ENCODE measurements around the gene SLC38A10. TPM values are rescaled to one million over a fixed set of nuclear protein-coding genes. Genes with fewer than 3 reads are reported as not detected.

Gene SLC38A10
- polyA plus RNA-seq, 1 of the 3 experiments (the other 2 are of a cell fraction): 82.2 TPM

DNA sequence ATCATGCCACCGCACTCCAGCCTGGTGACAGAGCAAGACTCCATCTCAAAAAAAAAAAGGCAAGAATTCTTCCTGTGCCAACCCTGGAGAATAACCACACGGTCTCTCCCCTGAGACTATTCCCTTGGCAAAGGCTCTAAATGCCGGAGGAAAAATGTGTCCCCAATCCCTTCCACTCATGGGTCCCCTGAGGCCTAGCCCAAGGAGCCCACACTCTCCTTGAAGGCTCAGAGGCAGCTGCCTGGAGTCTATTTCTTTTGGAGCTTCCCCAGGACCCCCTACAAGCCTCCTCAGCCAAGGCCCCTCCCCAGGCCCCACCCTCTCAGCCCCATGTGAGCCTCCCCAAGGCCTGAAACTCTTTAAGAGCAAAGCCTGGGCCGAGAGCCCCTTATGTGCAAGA is 88.9 kb downstream of the SLC38A10 start:
- Histone ChIP-seq H3K27ac (ENCODE audit: low read depth in 2 of 2, low read length in 1 of 2) (no peak overlapping the region), H3K4me1 (ENCODE audit: control insufficient read depth in 1 of 2, insufficient read depth in 2 of 2, low read depth in 1 of 2, low read length in 1 of 2) (peaks cover 0 to under 1% of the 10 kb centered on the region in 2 experiments; a peak in 1 of 4 replicates), H3K9ac (no peak overlapping the region), H3K9me3 (no peaks in the 10 kb centered on the region), H2AFZ (ENCODE audit: low read depth) (no peak overlapping the region), H4K20me1 (ENCODE audit: insufficient read depth) (no peaks in the 10 kb centered on the region), H3K27me3 (ENCODE audit: insufficient read depth) (no peaks in the 10 kb centered on the region), H3K79me2 (ENCODE audit: insufficient read depth) (no peaks in the 10 kb centered on the region), H3K36me3 (replicated peaks in 1 of 2; ENCODE audit: control insufficient read depth in 1 of 2, insufficient read depth in 2 of 2, low read length in 1 of 2) (peaks cover 3 to 5% of the 10 kb centered on the region in 2 experiments), H3F3A (replicated peaks; ENCODE audit: insufficient read depth) (no peaks in the 10 kb centered on the region), H3K4me3 (ENCODE audit: low read depth in 2 of 2, low read length in 1 of 2) (no peak overlapping the region), H3K4me2 (no peak overlapping the region), H3K9me2 (no peaks in the 10 kb centered on the region)
- TF ChIP-seq, protein P1, sequence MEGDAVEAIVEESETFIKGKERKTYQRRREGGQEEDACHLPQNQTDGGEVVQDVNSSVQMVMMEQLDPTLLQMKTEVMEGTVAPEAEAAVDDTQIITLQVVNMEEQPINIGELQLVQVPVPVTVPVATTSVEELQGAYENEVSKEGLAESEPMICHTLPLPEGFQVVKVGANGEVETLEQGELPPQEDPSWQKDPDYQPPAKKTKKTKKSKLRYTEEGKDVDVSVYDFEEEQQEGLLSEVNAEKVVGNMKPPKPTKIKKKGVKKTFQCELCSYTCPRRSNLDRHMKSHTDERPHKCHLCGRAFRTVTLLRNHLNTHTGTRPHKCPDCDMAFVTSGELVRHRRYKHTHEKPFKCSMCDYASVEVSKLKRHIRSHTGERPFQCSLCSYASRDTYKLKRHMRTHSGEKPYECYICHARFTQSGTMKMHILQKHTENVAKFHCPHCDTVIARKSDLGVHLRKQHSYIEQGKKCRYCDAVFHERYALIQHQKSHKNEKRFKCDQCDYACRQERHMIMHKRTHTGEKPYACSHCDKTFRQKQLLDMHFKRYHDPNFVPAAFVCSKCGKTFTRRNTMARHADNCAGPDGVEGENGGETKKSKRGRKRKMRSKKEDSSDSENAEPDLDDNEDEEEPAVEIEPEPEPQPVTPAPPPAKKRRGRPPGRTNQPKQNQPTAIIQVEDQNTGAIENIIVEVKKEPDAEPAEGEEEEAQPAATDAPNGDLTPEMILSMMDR (IDR thresholded peaks at IDR 0.05): no peak
- no peak for TF ChIP-seq TCF12 (IDR thresholded peaks at IDR 0.05)
- TF ChIP-seq MXI1 (IDR thresholded peaks at IDR 0.05; ENCODE audit: low read depth, low read length): no peak
- TF ChIP-seq RFX5 (IDR thresholded peaks at IDR 0.05; ENCODE audit: low read length): no peak
- TF ChIP-seq GABPA (IDR thresholded peaks at IDR 0.05; ENCODE audit: low read depth): no peak
- TF ChIP-seq FOXM1 (IDR thresholded peaks at IDR 0.05; ENCODE audit: low read depth): no peak
- TF ChIP-seq ZBTB33 (IDR thresholded peaks at IDR 0.05; ENCODE audit: borderline replicate concordance, low read depth): no peak
- no peak for TF ChIP-seq NRF1 (IDR thresholded peaks at IDR 0.05; ENCODE audit: low read depth, low read length)
- no peak for TF ChIP-seq TAF1 (IDR thresholded peaks at IDR 0.05; ENCODE audit: borderline replicate concordance, low read depth, low read length)
- TF ChIP-seq, protein P2, sequence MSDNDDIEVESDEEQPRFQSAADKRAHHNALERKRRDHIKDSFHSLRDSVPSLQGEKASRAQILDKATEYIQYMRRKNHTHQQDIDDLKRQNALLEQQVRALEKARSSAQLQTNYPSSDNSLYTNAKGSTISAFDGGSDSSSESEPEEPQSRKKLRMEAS (IDR thresholded peaks at IDR 0.05; ENCODE audit: low read depth): no peak
- TF ChIP-seq, protein P3, sequence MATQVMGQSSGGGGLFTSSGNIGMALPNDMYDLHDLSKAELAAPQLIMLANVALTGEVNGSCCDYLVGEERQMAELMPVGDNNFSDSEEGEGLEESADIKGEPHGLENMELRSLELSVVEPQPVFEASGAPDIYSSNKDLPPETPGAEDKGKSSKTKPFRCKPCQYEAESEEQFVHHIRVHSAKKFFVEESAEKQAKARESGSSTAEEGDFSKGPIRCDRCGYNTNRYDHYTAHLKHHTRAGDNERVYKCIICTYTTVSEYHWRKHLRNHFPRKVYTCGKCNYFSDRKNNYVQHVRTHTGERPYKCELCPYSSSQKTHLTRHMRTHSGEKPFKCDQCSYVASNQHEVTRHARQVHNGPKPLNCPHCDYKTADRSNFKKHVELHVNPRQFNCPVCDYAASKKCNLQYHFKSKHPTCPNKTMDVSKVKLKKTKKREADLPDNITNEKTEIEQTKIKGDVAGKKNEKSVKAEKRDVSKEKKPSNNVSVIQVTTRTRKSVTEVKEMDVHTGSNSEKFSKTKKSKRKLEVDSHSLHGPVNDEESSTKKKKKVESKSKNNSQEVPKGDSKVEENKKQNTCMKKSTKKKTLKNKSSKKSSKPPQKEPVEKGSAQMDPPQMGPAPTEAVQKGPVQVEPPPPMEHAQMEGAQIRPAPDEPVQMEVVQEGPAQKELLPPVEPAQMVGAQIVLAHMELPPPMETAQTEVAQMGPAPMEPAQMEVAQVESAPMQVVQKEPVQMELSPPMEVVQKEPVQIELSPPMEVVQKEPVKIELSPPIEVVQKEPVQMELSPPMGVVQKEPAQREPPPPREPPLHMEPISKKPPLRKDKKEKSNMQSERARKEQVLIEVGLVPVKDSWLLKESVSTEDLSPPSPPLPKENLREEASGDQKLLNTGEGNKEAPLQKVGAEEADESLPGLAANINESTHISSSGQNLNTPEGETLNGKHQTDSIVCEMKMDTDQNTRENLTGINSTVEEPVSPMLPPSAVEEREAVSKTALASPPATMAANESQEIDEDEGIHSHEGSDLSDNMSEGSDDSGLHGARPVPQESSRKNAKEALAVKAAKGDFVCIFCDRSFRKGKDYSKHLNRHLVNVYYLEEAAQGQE (IDR thresholded peaks at IDR 0.05; ENCODE audit: low read depth, low read length): no peak
- TF ChIP-seq USF1 (IDR thresholded peaks at IDR 0.05; ENCODE audit: borderline replicate concordance, low read depth): no peak
- no peak for TF ChIP-seq RAD21 (IDR thresholded peaks at IDR 0.05; ENCODE audit: low read length)
- TF ChIP-seq, protein P4, sequence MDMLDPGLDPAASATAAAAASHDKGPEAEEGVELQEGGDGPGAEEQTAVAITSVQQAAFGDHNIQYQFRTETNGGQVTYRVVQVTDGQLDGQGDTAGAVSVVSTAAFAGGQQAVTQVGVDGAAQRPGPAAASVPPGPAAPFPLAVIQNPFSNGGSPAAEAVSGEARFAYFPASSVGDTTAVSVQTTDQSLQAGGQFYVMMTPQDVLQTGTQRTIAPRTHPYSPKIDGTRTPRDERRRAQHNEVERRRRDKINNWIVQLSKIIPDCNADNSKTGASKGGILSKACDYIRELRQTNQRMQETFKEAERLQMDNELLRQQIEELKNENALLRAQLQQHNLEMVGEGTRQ (IDR thresholded peaks at IDR 0.05; ENCODE audit: borderline replicate concordance, low read depth, low read length): no peak
- no peak for TF ChIP-seq MEF2A (IDR thresholded peaks at IDR 0.05; ENCODE audit: borderline replicate concordance, low read depth)
- no peak for TF ChIP-seq EP300 (IDR thresholded peaks at IDR 0.05; ENCODE audit: borderline replicate concordance in 1 of 2, low read depth in 1 of 2, low read length in 1 of 2)
- POLR2A ChIA-PET: no interaction called here
- DNase-seq: no peak
- WGBS (ENCODE audit: low lambda C conversion rate): 90% methylated on average over 4 of the region's 4 CpGs
- CTCF ChIA-PET: interaction anchor here (14.7 kb wide), 1 partner anchor 64 kb away, joined by 147 read pairs; no protein-coding TSS in a partner anchor

Data from SK-N-SH (cell line).